Psoas muscle (tissue), 8 donors: ENCODE measurements around the gene SULT1B1. TPM values are rescaled to one million over a fixed set of nuclear protein-coding genes. Genes with fewer than 3 reads are reported as not detected.

Experiments used
- ATAC-seq, 4 donors: fragments of 200-7000 bp; cut with Tn5 transposase; one replicate each; pipeline ENCODE4 v1.9.1; 2020; ENCODE audit warnings: moderate library complexity in 3 of 4, mild to moderate bottlenecking in 2 of 4
- DNase-seq, 2 donors: peaks; one replicate each; pipeline ENCODE4 v3.0.0-alpha.2; 2020
- H3K27ac ChIP-seq: fragments of 200-600 bp; one replicate; pipeline ENCODE4 v1.8.0; 2022
- H3K27me3 ChIP-seq, 3 donors: fragments of 200-600 bp in 1 of 3; one replicate each; pipeline versions ENCODE4 v1.6.1 to v1.8.0; 2013 to 2022; ENCODE audit warnings: low read length in 2 of 3, mild to moderate bottlenecking in 2 of 3, moderate library complexity in 1 of 3; ENCODE audit not compliant: insufficient read depth in 3 of 3
- H3K36me3 ChIP-seq, 2 donors: fragments of 200-600 bp in 1 of 2; one replicate each; pipeline versions ENCODE4 v1.6.1 to v1.8.0; 2013 to 2022; ENCODE audit warnings: low read depth in 1 of 2, mild to moderate bottlenecking in 1 of 2, moderate library complexity in 1 of 2; ENCODE audit not compliant: insufficient read depth in 1 of 2
- H3K4me1 ChIP-seq: fragments of 200-600 bp; one replicate; pipeline ENCODE4 v1.8.0; 2022
- H3K4me3 ChIP-seq: fragments of 200-600 bp; one replicate; pipeline ENCODE4 v1.8.0; 2022; ENCODE audit warnings: mild to moderate bottlenecking
- H3K9me3 ChIP-seq: fragments of 200-600 bp; one replicate; pipeline ENCODE4 v1.8.0; 2022
- CTCF ChIP-seq: fragments of 200-600 bp; IDR thresholded peaks from one replicate; pipeline ENCODE4 v1.8.0; 2022; ENCODE audit warnings: antibody characterized with exemption
- WGBS, 3 donors: extraction: QIAGEN DNeasy Blood & Tissue Kit; methylation state at CpG; one replicate each; pipeline versions ENCODE4 v1.1.6 to v1.1.7; 2013; 5-methylcytosine and 5-hydroxymethylcytosine counted together
- intact Hi-C, 2 donors: fragments of 100-400 bp; cut with DNase I; formaldehyde crosslinking; loops; one replicate each; pipeline versions ENCODE4 v1.11.0 to v1.14.2; 2022
- polyA plus RNA-seq, 3 donors: library from polyadenylated mRNA; stranded (reverse); fragments of 200-250 nt; gene quantifications; one replicate each; pipeline ENCODE4 v1.2.3, GENCODE V29; 2013
- total RNA-seq, 4 donors: library from RNA; stranded (reverse); fragmentation: NEBNext Ultra II Directional in 2 of 4; extraction: Animal tissue kit (Norgen Biotek cat#: 25700) in 2 of 4; gene quantifications; one replicate each; pipeline versions ENCODE4 v1.2.1 to v1.2.4, GENCODE V29; 2021 to 2023
- donor health status: healthy with polysubstance abuse.
- donor health status: DM: no; HTN: no; CAD: no; lungs with moderate emphysema.
- donor health status: Bipolar disorder and iron deficiency.
- donor health status: healthy.
- donor health status: DM: yes; HTN: yes; CAD: no.
- donor health status: DM: no; HTN: no; CAD: no.
- donor health status: DM: no; HTN: no; CAD: no.
- donor health status: DM: yes; HTN: yes; CAD: no.

Gene SULT1B1
- total and polyA plus RNA-seq, 7 donors: 0.03 to 0.74 (median 0.24) TPM

GRCh38 chr4:69749771-69750170 lies 10.6 kb downstream of the SULT1B1 start:
- Histone ChIP-seq H3K9me3 (no peaks in the 10 kb centered on the region), H3K27ac (no peak overlapping the region), H3K36me3 (no peaks in the 10 kb centered on the region), H3K27me3 (no peaks in the 10 kb centered on the region), H3K4me1 (no peaks in the 10 kb centered on the region), H3K4me3 (no peak overlapping the region)
- 81 to 92% (median 90%) methylated on average over 2 of the region's 2 CpGs for WGBS, 3 donors
- intact Hi-C loops: no loop called here
- DNase-seq (no peak), ATAC-seq (no peak)
- no peak for TF ChIP-seq CTCF

- no peak for ATAC-seq
- 63 to 71% (median 68%) methylated on average over 1 of the region's 1 CpG for WGBS, 3 donors
- Histone ChIP-seq H3K9me3 (no peaks in the 10 kb centered on the region), H3K4me1 (no peaks in the 10 kb centered on the region), H3K27me3 (no peaks in the 10 kb centered on the region), H3K4me3 (no peak overlapping the region), H3K27ac (no peak overlapping the region), H3K36me3 (no peaks in the 10 kb centered on the region)
- intact Hi-C loops: no loop called here
- TF ChIP-seq CTCF: no peak
- no peak for DNase-seq
These were observed 12.2 kb downstream of the SULT1B1 start for GRCh38 chr4:69748173-69748572.

- DNase-seq (no peak), ATAC-seq (no peak)
- H3K4me1 ChIP-seq: no peaks in the 10 kb centered on the region
- no peaks in the 10 kb centered on the region for H3K27me3 ChIP-seq
- intact Hi-C loops: no loop called here
- H3K36me3 ChIP-seq: no peaks in the 10 kb centered on the region
- H3K27ac ChIP-seq: no peak overlapping the region
- H3K4me3 ChIP-seq: no peak overlapping the region
- H3K9me3 ChIP-seq: no peaks in the 10 kb centered on the region
- no peak for TF ChIP-seq CTCF
- 86 to 95% (median 93%) methylated on average over 10 to 11 of the region's 11 CpGs for WGBS, 3 donors
These were observed 16.3 kb downstream of the SULT1B1 start for GRCh38 chr4:69744157-69744478.

- DNase-seq: peak in 1 of 2 donors; percentile 19
- no peaks in the 10 kb centered on the region for H3K27me3 ChIP-seq
- intact Hi-C loops: no loop called here
- no peaks in the 10 kb centered on the region for H3K36me3 ChIP-seq
- H3K9me3 ChIP-seq: no peaks in the 10 kb centered on the region
- ATAC-seq: no peak
- no peak overlapping the region for H3K27ac ChIP-seq
- 90 to 95% (median 92%) methylated on average over 12 to 13 of the region's 13 CpGs for WGBS, 3 donors
- no peak for TF ChIP-seq CTCF
- H3K4me3 ChIP-seq: no peak overlapping the region
- H3K4me1 ChIP-seq: no peaks in the 10 kb centered on the region
These were observed 16.8 kb downstream of the SULT1B1 start for GRCh38 chr4:69743476-69744156.

- TF ChIP-seq CTCF: no peak
- peak in 1 of 2 donors; percentile 42 for DNase-seq
- Histone ChIP-seq H3K4me3 (no peak overlapping the region), H3K36me3 (no peaks in the 10 kb centered on the region), H3K4me1 (no peaks in the 10 kb centered on the region), H3K9me3 (no peaks in the 10 kb centered on the region), H3K27me3 (no peaks in the 10 kb centered on the region), H3K27ac (no peak overlapping the region)
- intact Hi-C loops: no loop called here
- 90 to 93% (median 90%) methylated on average over 9 of the region's 9 CpGs for WGBS, 3 donors
- ATAC-seq: no peak
These were observed 17.8 kb downstream of the SULT1B1 start for GRCh38 chr4:69742596-69742995.
